ENCODE data around the gene PRDM5.

Gene PRDM5

DNA sequence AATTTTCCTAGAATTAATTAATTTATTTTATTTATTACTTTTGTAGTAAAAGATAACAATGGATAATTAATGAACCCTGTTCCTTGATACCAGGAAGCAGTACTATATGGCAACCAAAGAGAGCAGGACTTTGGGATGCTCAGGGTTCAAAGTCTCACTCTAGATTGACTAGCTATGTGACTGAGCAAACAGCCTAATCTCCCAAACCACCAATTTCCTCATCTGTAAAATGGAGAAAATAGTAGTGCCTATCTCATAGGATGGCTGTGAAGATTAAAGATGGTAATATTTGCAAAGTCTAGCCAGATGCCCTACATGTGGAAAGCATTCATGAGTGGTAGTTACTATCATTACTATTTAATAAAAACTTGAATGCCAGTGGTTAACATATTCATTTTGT, 97.6 kb downstream of the PRDM5 start:
- POLR2A ChIA-PET = no interaction called here
- TF ChIP-seq, protein P1, sequence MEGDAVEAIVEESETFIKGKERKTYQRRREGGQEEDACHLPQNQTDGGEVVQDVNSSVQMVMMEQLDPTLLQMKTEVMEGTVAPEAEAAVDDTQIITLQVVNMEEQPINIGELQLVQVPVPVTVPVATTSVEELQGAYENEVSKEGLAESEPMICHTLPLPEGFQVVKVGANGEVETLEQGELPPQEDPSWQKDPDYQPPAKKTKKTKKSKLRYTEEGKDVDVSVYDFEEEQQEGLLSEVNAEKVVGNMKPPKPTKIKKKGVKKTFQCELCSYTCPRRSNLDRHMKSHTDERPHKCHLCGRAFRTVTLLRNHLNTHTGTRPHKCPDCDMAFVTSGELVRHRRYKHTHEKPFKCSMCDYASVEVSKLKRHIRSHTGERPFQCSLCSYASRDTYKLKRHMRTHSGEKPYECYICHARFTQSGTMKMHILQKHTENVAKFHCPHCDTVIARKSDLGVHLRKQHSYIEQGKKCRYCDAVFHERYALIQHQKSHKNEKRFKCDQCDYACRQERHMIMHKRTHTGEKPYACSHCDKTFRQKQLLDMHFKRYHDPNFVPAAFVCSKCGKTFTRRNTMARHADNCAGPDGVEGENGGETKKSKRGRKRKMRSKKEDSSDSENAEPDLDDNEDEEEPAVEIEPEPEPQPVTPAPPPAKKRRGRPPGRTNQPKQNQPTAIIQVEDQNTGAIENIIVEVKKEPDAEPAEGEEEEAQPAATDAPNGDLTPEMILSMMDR (IDR thresholded peaks at IDR 0.05; ENCODE audit: control extremely low read depth, extremely low read depth, low read depth, missing control alignments) = no peak
- CTCF ChIA-PET = no interaction called here
- DNase-seq (ENCODE audit: extremely low spot score) = no peak

DNA sequence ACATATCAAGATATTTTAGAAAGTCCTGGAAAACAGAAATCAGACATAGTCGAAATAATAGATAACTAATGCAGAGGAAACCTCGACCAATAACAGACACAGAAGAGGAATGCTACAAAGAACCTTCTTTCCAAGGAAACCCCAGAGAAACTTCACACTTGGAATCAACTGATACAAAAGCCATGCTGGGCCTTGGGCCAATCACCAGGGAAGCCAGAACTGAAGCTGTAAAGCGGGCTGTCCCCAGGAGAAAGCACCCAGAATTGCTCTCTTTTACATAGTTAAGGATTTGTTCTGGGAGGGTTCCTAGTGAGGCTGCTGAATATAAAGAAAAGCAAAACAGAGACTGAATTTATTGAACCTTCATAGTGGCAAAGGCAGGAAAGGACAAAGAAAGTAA, 100.5 kb downstream of the PRDM5 start:
- CTCF ChIA-PET = interaction anchor here (2.5 kb wide), 1 partner anchor 12 kb away, joined by 6 read pairs; no protein-coding TSS in a partner anchor
- DNase-seq (ENCODE audit: extremely low spot score) = no peak
- POLR2A ChIA-PET = no interaction called here
- TF ChIP-seq, protein P1 (IDR thresholded peaks at IDR 0.05; ENCODE audit: control extremely low read depth, extremely low read depth, low read depth, missing control alignments) = no peak

DNA sequence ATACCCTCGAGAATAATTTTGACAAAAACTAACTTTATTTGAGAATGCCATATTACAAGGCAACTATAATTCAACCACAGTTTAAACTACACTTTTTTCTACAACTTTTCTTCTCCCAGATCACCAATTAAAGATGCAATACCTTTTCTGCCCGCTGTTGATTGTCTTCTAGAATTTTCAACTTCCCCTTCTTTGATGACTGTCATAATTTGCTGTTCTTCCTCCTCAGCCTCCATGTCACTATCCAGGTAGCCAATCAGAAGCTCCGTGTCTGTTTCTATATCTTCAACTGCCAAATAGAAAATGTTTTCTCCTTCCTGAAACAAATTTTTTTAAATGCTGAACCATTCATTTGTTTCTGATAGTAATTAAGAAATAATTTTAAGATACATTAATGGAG, 101.5 kb downstream of the PRDM5 start:
- DNase-seq (ENCODE audit: extremely low spot score) = no peak
- ChIA-PET CTCF (interaction anchor here (2.5 kb wide), 1 partner anchor 11 kb away, joined by 6 read pairs; no protein-coding TSS in a partner anchor), POLR2A (no interaction called here)
- TF ChIP-seq, protein P1 (IDR thresholded peaks at IDR 0.05; ENCODE audit: control extremely low read depth, extremely low read depth, low read depth, missing control alignments) = no peak

GRCh38 chr4:120819805-120820437, 102.6 kb downstream of the PRDM5 start:
- no peak for DNase-seq (ENCODE audit: extremely low spot score)
- ChIA-PET CTCF (interaction anchor here (2.5 kb wide), 1 partner anchor 10 kb away, joined by 6 read pairs; no protein-coding TSS in a partner anchor), POLR2A (no interaction called here)
- TF ChIP-seq, protein P1 (IDR thresholded peaks at IDR 0.05; ENCODE audit: control extremely low read depth, extremely low read depth, low read depth, missing control alignments) = no peak

GRCh38 chr4:120816296-120816965, 106.1 kb downstream of the PRDM5 start:
- ChIA-PET POLR2A (no interaction called here), CTCF (no interaction called here)
- TF ChIP-seq, protein P1 (IDR thresholded peaks at IDR 0.05; ENCODE audit: control extremely low read depth, extremely low read depth, low read depth, missing control alignments) = no peak
- no peak for DNase-seq (ENCODE audit: extremely low spot score)

DNA sequence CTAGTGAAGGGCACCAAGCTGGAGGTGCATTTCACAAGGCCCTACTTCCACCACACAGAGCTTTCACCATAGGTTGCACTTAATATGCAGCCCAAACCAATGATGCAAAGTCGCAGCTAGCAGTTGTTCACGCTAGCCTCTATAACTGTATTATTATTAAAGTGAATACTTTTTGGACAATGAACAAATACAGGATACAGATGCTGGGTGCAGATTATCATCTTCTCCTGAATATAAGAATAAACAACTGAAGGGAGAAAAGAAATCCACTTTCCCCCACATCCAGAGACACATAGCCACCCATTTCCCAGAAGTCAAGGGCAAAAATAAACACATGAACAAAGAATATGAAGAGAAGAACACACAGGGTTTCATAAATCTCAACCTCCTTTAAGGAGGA, 107.2 kb downstream of the PRDM5 start:
- no peak for DNase-seq (ENCODE audit: extremely low spot score)
- ChIA-PET CTCF (interaction anchor here (1.5 to 1.6 kb wide), 2 partner anchors 12 to 42 kb away, joined by 3 to 4 read pairs; no protein-coding TSS in a partner anchor), POLR2A (no interaction called here)
- TF ChIP-seq, protein P1 (IDR thresholded peaks at IDR 0.05; ENCODE audit: control extremely low read depth, extremely low read depth, low read depth, missing control alignments) = no peak

All from GM10248 (cell line).